ENCODE measurements around the gene SLC39A13.
A peak's percentile ranks its signal among the peaks of the same experiment; 100 is the strongest.

Gene SLC39A13

DNA sequence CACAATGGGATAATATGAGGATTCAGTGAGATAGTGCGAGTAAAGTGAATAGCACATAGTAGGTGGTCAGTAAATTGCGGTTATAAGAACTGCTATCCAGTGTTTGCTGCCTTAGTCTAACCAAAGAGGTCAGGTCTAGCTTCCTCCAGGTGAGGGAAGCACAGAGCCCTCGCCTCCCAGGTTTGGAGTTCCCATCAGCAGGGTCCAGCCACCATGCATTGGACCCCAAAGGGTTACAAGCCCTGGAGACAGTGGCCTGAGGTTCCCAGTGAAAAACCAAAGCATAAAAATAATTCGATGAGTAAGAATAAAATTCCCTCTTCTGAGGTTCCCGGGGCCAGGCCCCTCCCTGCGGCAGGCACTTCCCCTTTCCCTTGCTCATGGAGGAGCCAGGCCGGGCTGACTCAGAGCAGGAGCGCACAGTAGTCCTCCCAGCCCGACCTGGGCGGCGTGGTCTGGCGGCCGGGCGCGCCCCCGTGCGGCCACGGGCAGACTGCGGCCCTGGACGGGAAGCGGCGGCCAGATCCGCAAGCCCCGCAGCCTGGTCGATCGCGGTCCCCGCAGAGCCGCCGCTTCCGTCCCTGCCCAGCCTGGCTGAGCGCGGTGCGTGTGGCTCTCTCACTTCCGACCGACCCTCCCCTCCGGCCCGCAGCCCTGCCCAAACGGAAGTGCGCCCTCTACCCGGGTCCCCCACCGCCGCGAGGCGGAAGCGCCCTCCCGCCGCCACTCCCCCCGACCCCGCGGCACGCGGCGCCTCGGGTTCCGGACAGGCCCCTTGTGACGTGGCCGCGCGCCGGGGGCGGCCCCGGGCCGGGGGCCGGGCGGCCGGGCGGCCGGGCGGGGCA lies at the start of gene SLC39A13:
SLC39A13 (plus strand) TSS at position 845 of the 845 bp plus-strand sequence. CDS start 1,505 bp downstream, outside the sequence.
- DNase-seq (ENCODE audit: low read depth in 1 of 2, low spot score in 1 of 2), result peak; percentile 81 to 93

DNA sequence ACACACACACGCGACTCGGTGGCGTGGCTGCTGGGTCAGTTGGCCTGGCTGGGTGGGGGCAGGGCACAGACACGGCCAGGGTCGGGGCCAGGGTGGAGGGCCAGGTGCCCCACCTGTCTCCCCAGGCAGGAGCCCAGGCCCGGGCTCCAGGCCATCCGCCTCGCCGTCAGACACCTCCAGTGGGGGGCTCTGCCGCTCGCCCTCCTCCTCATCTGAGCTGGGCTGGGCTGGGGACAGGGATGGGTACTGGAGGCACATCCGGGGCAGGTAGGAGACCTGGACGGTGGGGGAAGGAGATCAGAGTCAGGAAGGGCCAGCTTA lies 49.7 kb upstream of the SLC39A13 start:
- no peak for DNase-seq (ENCODE audit: low read depth in 1 of 2, low spot score in 1 of 2)

DNA sequence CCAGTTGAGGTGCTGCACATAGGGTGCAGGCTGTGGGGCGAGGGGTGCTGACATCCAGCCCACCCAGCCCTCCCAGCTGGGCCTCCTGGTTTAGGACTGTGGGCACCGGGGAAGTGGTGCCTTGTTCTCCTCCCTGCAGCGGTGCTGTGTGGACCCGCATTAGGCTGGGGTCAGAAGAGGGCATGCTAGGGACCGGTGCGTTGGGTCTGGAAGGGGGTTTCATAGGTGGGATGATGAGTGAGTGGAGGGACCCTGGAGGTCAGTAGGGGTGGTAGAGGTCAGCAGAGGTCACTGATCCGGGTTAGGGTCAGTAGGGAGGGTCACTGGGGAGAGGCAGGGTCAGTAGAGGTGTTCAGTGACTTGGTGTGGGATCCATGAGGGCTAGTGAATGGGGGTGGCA lies 49.2 kb upstream of the SLC39A13 start:
- DNase-seq (ENCODE audit: low read depth in 1 of 2, low spot score in 1 of 2), result no peak

DNA sequence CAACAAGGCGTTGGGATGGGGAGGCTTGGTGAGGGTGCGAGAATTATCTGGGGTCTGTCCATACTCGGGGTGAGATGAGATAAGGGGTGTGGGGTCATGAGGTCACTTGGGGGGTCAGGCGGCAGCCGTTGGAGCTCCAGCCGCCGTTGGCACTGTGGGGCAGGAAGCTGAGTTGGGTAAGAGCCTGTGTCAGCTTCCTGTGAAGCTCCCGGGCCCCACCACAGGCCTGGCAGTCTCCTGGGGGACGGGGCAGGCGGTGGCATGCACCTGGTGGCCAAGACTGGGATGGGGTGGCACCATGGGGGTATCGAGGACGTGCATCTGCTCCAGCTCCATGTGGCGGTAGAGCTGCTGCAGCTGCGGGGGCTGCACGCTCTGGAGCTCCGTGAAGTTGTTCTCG lies 48.8 kb upstream of the SLC39A13 start:
- no peak for DNase-seq (ENCODE audit: low read depth in 1 of 2, low spot score in 1 of 2)

DNA sequence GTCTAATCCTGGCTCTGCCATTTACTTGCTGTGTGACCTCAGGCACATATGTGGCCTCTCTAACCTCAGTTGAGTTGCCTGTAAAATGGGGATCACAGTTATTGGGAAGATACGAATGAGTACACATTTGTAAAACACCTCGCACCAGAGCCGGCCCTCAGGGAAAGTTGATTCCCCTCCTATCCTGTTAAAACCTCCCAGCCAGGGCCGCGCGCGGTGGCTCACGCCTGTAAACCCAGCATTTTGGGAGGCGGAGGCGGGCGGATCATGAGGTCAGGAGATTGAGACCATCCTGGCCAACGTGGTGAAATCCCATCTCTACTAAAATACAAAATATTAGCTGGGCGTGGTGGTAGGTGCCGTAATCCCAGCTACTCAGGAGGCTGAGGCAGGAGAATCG lies 48.0 kb upstream of the SLC39A13 start:
- no peak for DNase-seq (ENCODE audit: low read depth in 1 of 2, low spot score in 1 of 2)

DNA sequence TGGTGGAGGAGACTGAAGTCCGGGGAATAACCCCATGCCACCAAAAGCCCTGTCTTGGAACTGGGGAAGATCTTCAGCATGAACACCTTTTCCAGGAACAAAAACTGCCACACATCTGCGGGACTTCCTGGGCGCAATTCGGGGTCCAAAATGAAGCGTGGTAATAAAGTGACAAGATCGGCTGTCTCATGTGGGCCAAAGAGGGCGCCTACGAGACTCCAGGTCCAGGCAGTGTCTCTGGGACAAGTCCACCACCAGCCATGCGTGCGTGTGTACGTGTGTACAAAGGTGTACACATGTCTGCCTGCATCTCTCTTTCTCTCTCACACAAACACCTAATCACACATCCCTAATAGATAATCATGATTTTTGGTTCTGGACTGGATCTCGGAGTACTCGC lies 47.0 kb upstream of the SLC39A13 start:
- no peak for DNase-seq (ENCODE audit: low read depth in 1 of 2, low spot score in 1 of 2)

DNA sequence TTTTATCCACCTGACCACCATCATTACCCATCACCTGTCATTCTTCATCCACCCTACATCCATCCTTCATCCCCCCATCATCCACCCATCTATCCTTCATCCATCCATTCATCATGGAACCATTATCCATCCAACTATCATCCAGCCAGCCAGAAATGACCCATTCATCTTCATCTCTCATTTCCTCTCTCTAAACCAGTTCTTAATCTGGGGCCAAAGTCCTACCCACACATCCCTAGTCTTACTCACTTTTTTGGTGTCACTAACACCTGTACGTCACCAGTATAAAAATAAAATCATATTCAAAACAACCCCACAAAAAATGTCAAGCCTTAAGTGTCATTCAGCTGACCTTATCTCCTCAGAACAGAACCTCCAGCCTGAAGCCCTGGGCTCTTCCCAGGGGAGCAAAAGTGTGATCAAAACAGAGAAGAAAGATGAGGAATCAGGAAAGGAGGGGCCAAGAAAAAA lies 42.3 kb upstream of the SLC39A13 start:
- no peak for DNase-seq (ENCODE audit: low read depth in 1 of 2, low spot score in 1 of 2)

DNA sequence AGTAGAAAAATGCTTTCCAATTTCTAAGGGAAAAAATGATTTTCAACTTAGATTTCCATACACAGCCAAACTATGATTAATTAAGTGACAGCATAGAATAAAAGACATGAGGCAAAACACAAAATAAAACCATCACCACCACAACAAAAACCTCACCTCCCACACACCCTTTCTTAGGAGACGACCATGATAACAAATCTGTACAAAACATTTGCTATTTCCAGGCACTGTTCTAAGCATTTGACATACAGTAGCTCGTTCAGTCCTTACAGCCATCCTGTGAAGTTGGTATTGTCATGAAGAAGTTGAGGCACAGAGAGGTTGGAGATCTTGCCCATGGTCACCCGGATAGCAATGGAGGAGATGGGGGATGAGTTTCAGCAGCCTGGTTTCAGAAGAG lies 38.7 kb upstream of the SLC39A13 start:
- no peak for DNase-seq (ENCODE audit: low read depth in 1 of 2, low spot score in 1 of 2)

DNA sequence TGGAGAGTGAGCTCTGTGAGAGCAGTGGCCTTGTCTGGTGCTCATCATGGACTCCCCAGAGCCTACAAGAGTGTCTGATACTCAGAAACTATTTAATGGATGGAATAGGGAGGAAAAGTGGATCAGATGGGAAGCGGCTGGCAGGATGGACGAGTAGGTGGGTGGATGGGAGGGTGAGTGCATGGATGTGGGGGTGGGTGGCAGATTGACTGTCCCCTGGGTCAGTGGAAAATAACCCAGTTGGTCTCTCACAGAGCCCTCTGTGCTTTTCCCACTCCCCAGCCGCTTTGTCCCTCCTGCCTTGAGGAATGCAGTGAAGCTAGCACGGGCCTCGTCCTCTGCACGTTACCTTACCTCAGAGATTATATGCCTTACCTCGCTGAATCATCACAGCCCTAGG lies 36.0 kb upstream of the SLC39A13 start:
- DNase-seq (ENCODE audit: low read depth in 1 of 2, low spot score in 1 of 2), result no peak

DNA sequence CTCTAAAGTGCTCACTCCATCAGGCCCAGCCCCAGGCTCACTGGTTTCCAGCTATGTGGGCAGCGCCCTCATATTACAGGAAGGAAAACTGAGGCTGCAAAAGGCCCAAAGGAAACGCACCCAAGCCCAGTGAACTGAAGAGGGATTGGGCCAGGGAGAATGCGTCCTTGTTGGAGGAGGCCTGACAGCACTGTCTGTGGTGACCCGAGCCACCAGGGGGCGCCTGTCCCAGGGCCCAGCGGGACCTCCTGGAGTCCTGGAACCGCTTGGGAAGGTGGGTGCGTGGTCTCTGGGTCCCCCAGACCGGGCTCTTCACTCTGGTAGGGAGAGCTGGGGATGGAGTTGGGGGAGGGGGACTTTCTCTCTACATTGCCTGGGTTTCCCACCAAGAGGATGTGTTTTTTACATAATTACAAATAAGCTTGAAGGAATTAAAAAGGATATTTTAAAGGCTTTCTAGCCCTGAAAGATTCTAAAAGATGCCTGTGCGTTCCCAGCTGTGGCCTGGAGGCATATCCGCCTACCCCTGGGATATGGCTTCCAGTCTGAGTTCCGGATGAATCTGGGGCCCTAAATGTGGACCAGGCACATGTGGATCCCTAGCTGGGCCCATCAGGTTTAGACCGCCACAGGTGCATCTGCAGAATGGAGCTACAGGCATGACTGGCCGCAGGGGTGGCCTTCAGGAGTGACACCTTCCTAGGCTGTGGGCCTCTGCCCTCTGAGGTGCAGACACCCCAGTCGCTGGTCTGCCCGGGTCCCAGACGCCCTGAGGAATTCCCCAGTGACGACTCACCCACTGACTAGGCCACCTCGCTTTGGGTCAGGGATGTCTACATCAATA lies 34.3 kb upstream of the SLC39A13 start:
- DNase-seq (ENCODE audit: low read depth in 1 of 2, low spot score in 1 of 2), result peak; percentile 77 to 83

DNA sequence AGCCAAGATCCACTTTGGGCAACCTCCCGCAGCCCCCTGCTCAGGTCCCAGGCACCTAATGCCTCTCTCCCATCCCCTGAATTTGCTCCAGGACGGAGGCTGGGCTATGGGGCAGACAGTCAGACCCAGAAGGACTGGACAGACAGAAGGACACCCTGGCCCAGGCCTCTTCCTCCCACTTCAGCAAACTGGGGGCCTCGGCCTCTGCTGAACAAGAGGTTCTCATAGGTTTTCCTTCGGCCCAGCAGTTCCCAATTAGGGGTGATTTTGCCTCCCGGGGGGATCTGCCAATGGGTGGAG lies 33.7 kb upstream of the SLC39A13 start:
- DNase-seq (ENCODE audit: low read depth in 1 of 2, low spot score in 1 of 2), result no peak

DNA sequence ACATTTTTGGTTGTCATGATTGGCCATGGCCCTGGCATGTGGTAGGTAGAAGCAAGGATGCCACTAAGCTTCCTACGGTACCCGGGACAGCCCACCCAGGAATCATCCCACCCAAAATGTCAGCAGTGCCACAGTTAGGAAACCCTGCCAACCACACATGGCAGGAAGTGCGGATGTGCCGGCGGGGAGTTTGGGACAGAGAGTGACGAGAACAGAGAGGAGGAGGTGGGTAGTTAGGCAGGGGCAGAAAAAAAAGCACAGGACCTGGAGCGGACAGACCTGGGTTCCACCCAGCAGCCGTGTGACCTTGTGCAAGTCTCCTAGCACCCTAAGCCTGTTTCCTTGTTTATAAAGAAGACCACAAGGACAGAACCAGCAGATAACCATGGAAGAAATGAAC lies 33.4 kb upstream of the SLC39A13 start:
- no peak for DNase-seq (ENCODE audit: low read depth in 1 of 2, low spot score in 1 of 2)

DNA sequence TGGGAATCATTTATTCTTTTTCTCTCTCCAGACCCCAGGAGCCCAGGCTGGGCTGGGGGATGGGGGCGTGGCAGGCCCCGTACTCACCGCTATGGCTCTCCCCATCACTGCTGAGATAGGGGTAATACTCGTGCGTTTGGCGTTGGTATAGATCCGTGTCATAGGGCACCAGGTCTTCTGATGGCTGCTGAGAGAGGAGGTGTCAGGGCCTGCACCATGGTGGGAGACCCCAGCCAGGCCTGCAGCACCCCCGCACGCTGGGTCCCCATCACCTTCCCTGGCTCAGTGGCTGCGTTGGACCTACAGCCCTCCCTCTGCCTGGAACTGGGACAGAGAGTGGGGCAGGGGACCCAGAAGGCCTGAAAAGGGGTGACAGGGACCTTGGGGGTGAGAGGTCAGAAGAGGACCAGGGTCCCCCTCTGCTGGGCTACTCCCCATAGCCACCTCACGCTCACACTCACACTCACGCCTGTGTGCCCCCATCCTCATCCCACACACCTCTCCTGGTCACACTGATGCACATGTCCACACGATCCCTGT lies 32.8 kb upstream of the SLC39A13 start:
- no peak for DNase-seq (ENCODE audit: low read depth in 1 of 2, low spot score in 1 of 2)

DNA sequence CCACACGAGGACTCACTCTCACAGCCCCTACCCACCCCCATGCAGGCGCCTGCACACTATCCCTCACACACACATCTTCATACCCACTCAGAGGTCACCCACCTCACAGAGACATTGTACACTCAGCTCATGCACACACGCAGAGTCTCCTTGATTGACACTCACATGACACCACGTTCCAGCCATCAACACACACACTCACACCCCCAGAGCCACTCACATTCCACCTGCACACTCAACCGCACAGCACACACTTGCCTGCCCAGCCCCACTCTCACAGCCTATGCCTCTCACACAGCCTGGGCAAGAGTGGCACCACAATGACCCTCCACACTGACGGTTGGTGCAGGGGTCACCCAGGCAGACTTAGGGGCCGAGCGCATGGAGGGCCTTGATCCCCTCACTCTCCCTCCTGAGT lies 32.3 kb upstream of the SLC39A13 start:
- DNase-seq (ENCODE audit: low read depth in 1 of 2, low spot score in 1 of 2), result no peak

DNA sequence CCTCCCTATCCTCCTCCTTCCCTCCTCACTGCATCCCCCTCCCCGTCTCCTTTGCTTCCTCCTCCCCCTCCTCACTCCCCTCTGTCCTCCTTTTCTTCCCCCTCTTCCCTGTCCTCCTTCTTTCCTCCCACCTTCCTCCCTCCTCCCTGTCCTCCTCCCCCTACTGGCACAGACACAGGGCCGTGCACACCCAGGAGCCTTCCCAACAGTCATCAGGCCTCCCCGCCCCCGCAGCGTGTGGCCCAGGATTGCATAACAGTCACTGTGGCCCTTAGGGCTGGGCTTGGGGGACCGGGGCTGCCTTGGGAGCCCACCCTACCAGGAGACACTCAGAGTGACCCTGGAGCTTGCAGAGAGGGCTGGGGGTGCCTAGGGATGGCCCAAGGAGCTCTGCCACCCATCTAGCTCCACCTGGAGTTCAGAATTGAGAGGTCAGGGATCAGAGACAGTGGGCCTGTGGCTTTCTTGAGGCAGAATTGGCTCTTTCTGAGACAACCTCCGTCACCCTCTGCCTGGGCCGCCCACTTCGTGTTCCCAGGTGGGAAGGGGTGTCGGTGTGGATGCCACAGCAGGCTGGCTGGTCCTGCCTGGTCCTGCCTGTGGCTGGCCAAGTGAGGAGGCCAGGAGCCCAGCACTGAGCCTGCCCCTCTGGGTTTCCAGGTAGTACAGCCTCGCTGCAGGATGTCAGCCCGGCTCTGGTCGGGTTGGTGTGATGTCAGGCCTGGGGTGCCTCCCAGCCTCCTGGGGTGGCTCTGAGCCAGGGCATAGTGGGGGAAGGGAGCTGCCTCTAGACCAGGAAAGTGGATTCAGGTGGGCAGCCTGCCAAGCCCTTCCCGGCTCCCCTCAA lies 31.6 kb upstream of the SLC39A13 start:
- no peak for DNase-seq (ENCODE audit: low read depth in 1 of 2, low spot score in 1 of 2)

DNA sequence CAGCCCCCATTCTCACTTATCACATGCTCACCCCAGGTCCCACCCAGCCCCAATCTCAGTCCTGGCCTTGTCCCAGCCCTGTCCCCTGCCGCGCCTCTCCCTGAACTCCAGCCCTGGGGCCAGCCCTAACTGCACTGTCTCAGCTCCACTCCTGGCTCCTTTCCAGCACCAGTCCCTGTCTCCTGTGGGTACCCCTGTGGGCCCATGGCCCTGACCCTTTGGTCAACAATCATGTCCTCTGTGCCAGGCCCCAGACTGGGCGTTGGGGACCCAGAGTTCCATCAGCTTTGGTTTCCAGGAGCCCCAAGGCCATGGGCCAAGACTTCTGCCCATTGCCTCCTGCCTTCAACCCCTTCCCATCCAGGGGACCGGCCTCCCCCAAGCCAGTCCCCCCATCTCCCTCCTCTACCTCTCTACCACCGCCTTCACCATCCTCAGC lies 30.8 kb upstream of the SLC39A13 start:
- no peak for DNase-seq (ENCODE audit: low read depth in 1 of 2, low spot score in 1 of 2)

DNA sequence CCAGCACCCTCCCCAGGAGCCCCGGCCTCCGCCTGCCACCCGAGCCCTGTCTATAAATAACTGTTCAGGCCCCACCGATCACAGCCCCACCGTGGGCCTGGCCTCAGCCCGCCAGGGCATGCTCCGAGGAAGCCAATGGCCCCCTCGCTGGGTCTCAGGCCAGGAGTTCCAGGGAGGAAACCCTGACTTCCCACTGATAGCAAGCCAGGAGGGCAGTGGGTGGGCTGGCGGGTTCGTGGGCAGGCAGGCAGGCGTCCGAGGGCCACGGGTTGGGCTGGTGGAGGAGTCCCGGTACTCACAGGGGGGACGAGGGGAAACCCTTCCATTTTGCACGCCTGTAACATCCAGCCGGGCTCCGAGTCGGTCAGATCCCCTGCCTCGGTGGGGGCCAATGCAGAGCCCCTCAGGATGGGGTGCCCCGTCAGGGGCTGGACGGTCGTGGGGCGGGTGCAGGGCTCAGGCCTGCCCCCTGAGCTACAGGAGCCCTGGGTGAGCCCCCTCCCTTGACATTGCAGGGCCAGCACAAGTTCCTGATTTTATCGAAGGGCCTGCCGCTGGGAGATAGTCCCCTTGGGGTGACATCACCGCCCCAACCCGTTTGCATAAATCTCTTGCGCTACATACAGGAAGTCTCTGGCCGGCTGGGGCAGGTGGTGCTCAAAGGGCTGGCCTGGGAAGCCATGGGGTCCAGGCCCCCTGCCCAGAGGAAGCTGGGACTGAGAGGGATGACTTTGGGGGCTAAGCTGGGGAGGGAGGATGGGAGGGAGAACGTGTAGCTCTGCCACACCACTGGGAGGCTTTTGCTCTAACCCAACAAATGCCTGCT lies 30.2 kb upstream of the SLC39A13 start, which contains the start of gene SPI1:
SPI1 (minus strand) TSS at position 538 of the 826 bp plus-strand sequence; CDS start at position 344, 194 bp downstream.
- no peak for DNase-seq (ENCODE audit: low read depth in 1 of 2, low spot score in 1 of 2)

DNA sequence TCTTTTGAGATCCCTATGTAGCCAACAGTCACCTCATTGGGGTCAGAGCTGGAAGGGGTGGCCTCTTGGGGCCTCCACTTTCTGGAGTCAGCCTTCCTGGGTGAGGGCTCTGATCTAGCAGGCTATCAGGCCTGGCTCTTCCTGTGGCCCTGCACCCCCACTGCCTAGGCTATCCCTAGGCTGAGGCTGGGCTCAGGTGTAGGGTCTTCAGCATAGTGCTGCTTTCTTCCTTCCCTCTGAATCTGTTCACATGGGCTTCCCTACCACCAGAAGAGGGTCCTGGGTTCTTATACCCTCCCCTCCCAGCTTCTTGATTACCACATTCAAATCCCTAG lies 29.6 kb upstream of the SLC39A13 start:
- DNase-seq (ENCODE audit: low read depth in 1 of 2, low spot score in 1 of 2), result no peak

DNA sequence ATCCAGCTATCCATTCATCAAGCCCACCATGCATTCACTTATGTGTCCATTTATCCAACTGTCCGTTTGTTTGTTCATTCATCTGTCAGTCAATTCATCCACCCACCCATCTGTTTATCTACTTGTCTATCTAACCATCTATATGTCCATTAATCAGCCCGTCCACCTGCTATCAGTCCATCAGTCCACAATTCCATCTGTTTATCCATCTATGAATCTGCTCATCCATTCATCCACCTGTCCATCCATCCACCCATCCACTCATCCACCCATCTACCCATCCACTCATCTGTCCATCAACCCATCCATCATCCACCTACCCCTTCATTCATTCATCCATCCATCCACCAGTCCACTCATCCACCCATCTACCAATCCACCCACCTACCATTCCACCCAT lies 29.1 kb upstream of the SLC39A13 start:
- no peak for DNase-seq (ENCODE audit: low read depth in 1 of 2, low spot score in 1 of 2)

DNA sequence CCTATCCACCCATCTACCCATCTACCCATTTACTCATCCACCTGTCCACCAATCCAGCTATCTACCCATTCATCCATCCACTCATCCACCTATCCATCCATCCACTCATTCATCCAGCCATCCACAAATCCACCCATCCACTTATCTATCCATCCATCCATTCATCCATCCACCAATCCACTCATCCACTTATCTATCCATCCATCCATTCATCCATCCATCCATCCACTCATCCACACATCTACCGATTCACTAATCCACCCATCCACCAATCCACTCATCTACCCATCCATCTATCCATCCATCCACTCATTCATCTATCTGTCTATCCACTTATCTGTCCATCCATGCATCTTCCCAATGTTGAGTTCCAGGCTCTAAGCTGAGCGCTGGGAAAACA lies 28.3 kb upstream of the SLC39A13 start:
- DNase-seq (ENCODE audit: low read depth in 1 of 2, low spot score in 1 of 2), result no peak

Measured in activated T-helper 1 cell treated with anti-CD3 and anti-CD28 coated beads, Interleukin-2, amount 50 U/mL, for 16 hours (primary cell).